ENCODE results near the gene SWT1.
A peak's percentile ranks its signal among the peaks of the same experiment; 100 is the strongest.

Gene SWT1

GRCh38 chr1:185156288-185156853 lies 596 bp upstream of the SWT1 start:
- TF ChIP-seq SIN3A (IDR thresholded peaks at IDR 0.05; ENCODE audit: borderline replicate concordance, insufficient read depth, low read length) = 0 out of 2 replicates have a peak, but pooled peaks have one; percentile 58
- TF ChIP-seq POLR2AphosphoS5 (IDR thresholded peaks at IDR 0.05; ENCODE audit: low read depth, low read length) = no peak
- no peak for TF ChIP-seq FOXP2 (optimal IDR thresholded peaks at IDR 0.05; ENCODE audit: borderline replicate concordance, extremely low read depth, extremely low read length, insufficient read depth)
- TF ChIP-seq REST (IDR thresholded peaks at IDR 0.05; ENCODE audit: insufficient read depth in 1 of 2, low read depth in 2 of 2, low read length in 2 of 2) = peak in 1 of 2 experiments; percentile 53; a peak in 1 of 4 replicates
- peak; percentile 76; the same call in 1 of the 2 replicates for TF ChIP-seq TAF1 (IDR thresholded peaks at IDR 0.05; ENCODE audit: borderline replicate concordance, insufficient read depth, low read length)

- TF ChIP-seq TAF1 (IDR thresholded peaks at IDR 0.05; ENCODE audit: borderline replicate concordance, insufficient read depth, low read length) = no peak
- no peak for TF ChIP-seq FOXP2 (optimal IDR thresholded peaks at IDR 0.05; ENCODE audit: borderline replicate concordance, extremely low read depth, extremely low read length, insufficient read depth)
- TF ChIP-seq POLR2AphosphoS5 (IDR thresholded peaks at IDR 0.05; ENCODE audit: low read depth, low read length) = no peak
- no peak for TF ChIP-seq REST (IDR thresholded peaks at IDR 0.05; ENCODE audit: insufficient read depth in 1 of 2, low read depth in 2 of 2, low read length in 2 of 2)
- no peak for TF ChIP-seq SIN3A (IDR thresholded peaks at IDR 0.05; ENCODE audit: borderline replicate concordance, insufficient read depth, low read length)
These were observed 839 bp downstream of the SWT1 start for GRCh38 chr1:185157599-185158412.

- TF ChIP-seq POLR2AphosphoS5 (IDR thresholded peaks at IDR 0.05; ENCODE audit: low read depth, low read length) (no peak), SIN3A (IDR thresholded peaks at IDR 0.05; ENCODE audit: borderline replicate concordance, insufficient read depth, low read length) (no peak), FOXP2 (optimal IDR thresholded peaks at IDR 0.05; ENCODE audit: borderline replicate concordance, extremely low read depth, extremely low read length, insufficient read depth) (no peak), REST (IDR thresholded peaks at IDR 0.05; ENCODE audit: insufficient read depth in 1 of 2, low read depth in 2 of 2, low read length in 2 of 2) (no peak), TAF1 (IDR thresholded peaks at IDR 0.05; ENCODE audit: borderline replicate concordance, insufficient read depth, low read length) (no peak)
These were observed 1.8 kb downstream of the SWT1 start for GRCh38 chr1:185158800-185159199.

GRCh38 chr1:185159966-185160365 lies 3.0 kb downstream of the SWT1 start:
- TF ChIP-seq TAF1 (IDR thresholded peaks at IDR 0.05; ENCODE audit: borderline replicate concordance, insufficient read depth, low read length) (no peak), REST (IDR thresholded peaks at IDR 0.05; ENCODE audit: insufficient read depth in 1 of 2, low read depth in 2 of 2, low read length in 2 of 2) (no peak), SIN3A (IDR thresholded peaks at IDR 0.05; ENCODE audit: borderline replicate concordance, insufficient read depth, low read length) (no peak), POLR2AphosphoS5 (IDR thresholded peaks at IDR 0.05; ENCODE audit: low read depth, low read length) (no peak), FOXP2 (optimal IDR thresholded peaks at IDR 0.05; ENCODE audit: borderline replicate concordance, extremely low read depth, extremely low read length, insufficient read depth) (no peak)

All from PFSK-1 (cell line).